Measurements from ENCODE around the gene ATF7.

GRCh38 chr12:53638057-53638456 lies 11.9 kb upstream of the ATF7 start:
- no peak for TF ChIP-seq POLR2A (IDR thresholded peaks at IDR 0.05)
- TF ChIP-seq CTCF (IDR thresholded peaks at IDR 0.05), result no peak
- TF ChIP-seq POLR2AphosphoS5 (IDR thresholded peaks at IDR 0.05), result no peak
